IMR-90 (cell line): ENCODE data around the gene KCNH2. TPM values are rescaled to one million over a fixed set of nuclear protein-coding genes. Genes with fewer than 3 reads are reported as not detected.

Experiments used
- ATAC-seq: fragments of 200-7000 bp; cut with Tn5 transposase; 2 replicates; pipeline ENCODE4 v1.9.1; 2020; ENCODE audit warnings: low read depth, mild to moderate bottlenecking, moderate library complexity
- BruUV-seq: library from RNA; stranded (reverse); fragments of 400-500 nt; replicated peaks from 2 replicates; lab custom pipeline; 2021; lab: Mats Ljungman, UMichigan
- CTCF ChIA-PET: fragments of 300-600 bp; formaldehyde crosslinking; extraction: SDS; loops from one replicate; lab custom pipeline; 2021; ENCODE audit warnings: antibody characterized with exemption; lab: Yijun Ruan, JAX
- POLR2A ChIA-PET: fragments of 300-600 bp; sonication (Branson Sonifier 250); formaldehyde crosslinking; loops from one replicate; lab custom pipeline; 2022; ENCODE audit warnings: antibody characterized with exemption; ENCODE audit not compliant: unreplicated experiment; lab: Charles Lee
- DNase-seq: peaks from one replicate; pipeline ENCODE4 v3.0.0; 2013
- H2AFZ ChIP-seq: replicated peaks from 2 replicates; pipeline ENCODE3; 2013; ENCODE audit warnings: low read length, mild to moderate bottlenecking; ENCODE audit not compliant: poor library complexity
- H2AK5ac ChIP-seq: 2 replicates; pipeline ENCODE4 v1.6.1; 2013; ENCODE audit warnings: low read depth, low read length, inconsistent platforms
- H2AK9ac ChIP-seq: replicated peaks from 2 replicates; pipeline ENCODE3; 2013; ENCODE audit warnings: mild to moderate bottlenecking, low read depth, low read length, moderate library complexity; ENCODE audit not compliant: poor library complexity
- H2BK120ac ChIP-seq: 2 replicates; pipeline ENCODE4 v1.6.1; 2013; ENCODE audit warnings: low read depth, low read length, inconsistent platforms
- H2BK15ac ChIP-seq: 3 replicates; pipeline ENCODE4 v1.6.1; 2013; ENCODE audit warnings: low read depth, low read length, inconsistent platforms
- H2BK20ac ChIP-seq: 2 replicates; pipeline ENCODE4 v1.6.1; 2013; ENCODE audit warnings: low read depth, mild to moderate bottlenecking, inconsistent platforms, low read length, moderate library complexity
- H2BK5ac ChIP-seq: 2 replicates; pipeline ENCODE4 v1.6.1; 2013; ENCODE audit warnings: mild to moderate bottlenecking, low read depth, low read length, inconsistent platforms; ENCODE audit not compliant: poor library complexity, severe bottlenecking
- H3K14ac ChIP-seq: replicated peaks from 2 replicates; pipeline ENCODE4 v1.6.1; 2013; ENCODE audit warnings: low read depth, low read length, inconsistent platforms
- H3K18ac ChIP-seq: 2 replicates; pipeline ENCODE4 v1.6.1; 2013; ENCODE audit warnings: low read depth, low read length, control low read depth
- H3K23ac ChIP-seq: 2 replicates; pipeline ENCODE4 v1.6.1; 2013; ENCODE audit warnings: low read depth, low read length, inconsistent platforms
- H3K27ac ChIP-seq: 2 replicates; pipeline ENCODE4 v1.5.1; 2013; ENCODE audit warnings: mild to moderate bottlenecking, control low read depth, low read length; ENCODE audit not compliant: insufficient read depth
- H3K27me3 ChIP-seq: 2 replicates; pipeline ENCODE4 v1.6.1; 2013; ENCODE audit warnings: low read length; ENCODE audit not compliant: control insufficient read depth, insufficient read depth
- H3K36me3 ChIP-seq: 2 replicates; pipeline ENCODE4 v1.6.1; 2013; ENCODE audit warnings: low read length, mixed read lengths; ENCODE audit not compliant: control insufficient read depth, insufficient read depth
- H3K4ac ChIP-seq: 2 replicates; pipeline ENCODE4 v1.6.1; 2013; ENCODE audit warnings: low read depth, low read length, inconsistent platforms
- H3K4me1 ChIP-seq: 2 replicates; pipeline ENCODE4 v1.6.1; 2013; ENCODE audit warnings: low read length, mixed read lengths; ENCODE audit not compliant: control insufficient read depth, insufficient read depth
- H3K4me2 ChIP-seq: 2 replicates; pipeline ENCODE4 v1.6.1; 2013; ENCODE audit warnings: low read depth, mild to moderate bottlenecking, control low read depth, low read length, moderate library complexity
- H3K4me3 ChIP-seq: 2 replicates; pipeline ENCODE4 v1.5.1; 2013; ENCODE audit warnings: low read depth, mild to moderate bottlenecking, control low read depth, low read length, moderate library complexity; ENCODE audit not compliant: insufficient read depth
- H3K56ac ChIP-seq: 2 replicates; pipeline ENCODE4 v1.6.1; 2013; ENCODE audit warnings: low read length, inconsistent platforms; ENCODE audit not compliant: insufficient read depth; ENCODE audit errors: extremely low read depth
- H3K79me1 ChIP-seq, 2 experiments: 2 replicates each; pipeline ENCODE4 v1.6.1; 2013; ENCODE audit warnings: low read length in 2 of 2, inconsistent platforms in 1 of 2, low read depth in 1 of 2
- H3K9ac ChIP-seq: 2 replicates; pipeline ENCODE4 v1.6.1; 2013; ENCODE audit warnings: low read depth, low read length, control low read depth
- H3K9me1 ChIP-seq: 2 replicates; pipeline ENCODE4 v1.6.1; 2013; ENCODE audit warnings: low read length, inconsistent platforms; ENCODE audit not compliant: insufficient read depth
- H3K9me3 ChIP-seq: 2 replicates; pipeline ENCODE4 v1.6.1; 2013; ENCODE audit warnings: low read length; ENCODE audit not compliant: control insufficient read depth, insufficient read depth
- H4K20me1 ChIP-seq: 2 replicates; pipeline ENCODE4 v1.6.1; 2013; ENCODE audit warnings: low read length, inconsistent platforms; ENCODE audit not compliant: insufficient read depth
- H4K5ac ChIP-seq: 2 replicates; pipeline ENCODE4 v1.6.1; 2013; ENCODE audit warnings: mild to moderate bottlenecking, low read depth, low read length, control low read depth
- H4K8ac ChIP-seq, 2 experiments: 2 replicates each; pipeline ENCODE4 v1.6.1; 2013; ENCODE audit warnings: low read depth in 2 of 2, low read length in 2 of 2, control low read depth in 1 of 2, inconsistent platforms in 1 of 2
- H4K91ac ChIP-seq: 2 replicates; pipeline ENCODE4 v1.6.1; 2013; ENCODE audit warnings: low read depth, low read length, inconsistent platforms; ENCODE audit not compliant: insufficient read depth
- BHLHE40 ChIP-seq: fragments of 150-350 bp; IDR thresholded peaks from 2 replicates; pipeline ENCODE4 v1.6.1; 2016; ENCODE audit warnings: mild to moderate bottlenecking, low read depth, low read length
- CHD1 ChIP-seq: IDR thresholded peaks from 2 replicates; pipeline ENCODE4 v1.6.1; 2012; ENCODE audit warnings: low read depth, low read length, improper control_type of control experiment
- CTCF ChIP-seq: conservative IDR thresholded peaks from 2 replicates; pipeline ENCODE4 v1.5.1; 2012; ENCODE audit warnings: mild to moderate bottlenecking, low read depth, low read length, improper control_type of control experiment
- MAZ ChIP-seq: IDR thresholded peaks from 2 replicates; pipeline ENCODE4 v1.6.1; 2012; ENCODE audit warnings: low read depth, mild to moderate bottlenecking, low read length, improper control_type of control experiment, moderate library complexity, borderline replicate concordance
- MXI1 ChIP-seq: IDR thresholded peaks from 2 replicates; pipeline ENCODE4 v1.6.1; 2012; ENCODE audit warnings: low read depth, mild to moderate bottlenecking, low read length, moderate library complexity, borderline replicate concordance
- NFE2L2 ChIP-seq: fragments of 150-350 bp; IDR thresholded peaks from 2 replicates; pipeline ENCODE4 v1.6.1; 2016; ENCODE audit warnings: low read depth, mild to moderate bottlenecking, low read length
- POLR2A ChIP-seq: IDR thresholded peaks from 2 replicates; pipeline ENCODE4 v1.6.1; 2012; ENCODE audit warnings: mild to moderate bottlenecking, low read depth, low read length
- RAD21 ChIP-seq: IDR thresholded peaks from 2 replicates; pipeline ENCODE4 v1.6.1; 2012; ENCODE audit warnings: low read length, improper control_type of control experiment
- RCOR1 ChIP-seq: IDR thresholded peaks from 2 replicates; pipeline ENCODE4 v1.6.1; 2012; ENCODE audit warnings: mild to moderate bottlenecking, low read length, improper control_type of control experiment; ENCODE audit not compliant: insufficient replicate concordance
- RFX5 ChIP-seq: IDR thresholded peaks from 2 replicates; pipeline ENCODE4 v1.8.0; 2012; ENCODE audit warnings: low read depth, mild to moderate bottlenecking, low read length, moderate library complexity
- SMC3 ChIP-seq: fragments of 150-350 bp; IDR thresholded peaks from 2 replicates; pipeline ENCODE4 v1.6.1; 2016; ENCODE audit warnings: low read depth, mild to moderate bottlenecking, antibody characterized with exemption, low read length, moderate library complexity
- WGBS, 2 experiments: methylation state at CpG; one replicate each; pipeline versions ENCODE4 v1.1.5 to v1.1.7; 2013; ENCODE audit warnings: missing lambda C conversion rate in 2 of 2; ENCODE audit not compliant: insufficient read length in 1 of 2; ENCODE audit errors: extremely low coverage in 2 of 2; 5-methylcytosine and 5-hydroxymethylcytosine counted together
- dilution Hi-C: fragments of 300-500 bp; cut with HindIII; formaldehyde crosslinking; loops from one replicate; pipeline ENCODE4 v1.14.3; 2018; ENCODE audit warnings: low sequenced_read_pairs; ENCODE audit not compliant: unreplicated experiment
- in situ Hi-C: fragments of 300-500 bp; cut with MboI; formaldehyde crosslinking; loops from 3 replicates; pipeline ENCODE4 v1.14.3; 2019; ENCODE audit warnings: low sequenced_read_pairs, inconsistent platforms, mixed read lengths
- intact Hi-C: fragments of 100-400 bp; cut with micrococcal nuclease; formaldehyde crosslinking; loops from 2 replicates; pipeline ENCODE4 v1.10.0; 2022
- polyA plus RNA-seq, 3 experiments: library from polyadenylated mRNA; depleted of rRNA; stranded (reverse); fragments of >200 nt; gene quantifications; 2 replicates each; pipeline ENCODE4 v1.2.3, GENCODE V29; 2012; ENCODE audit warnings: low replicate concordance in 1 of 3
- total RNA-seq: library from RNA; depleted of rRNA; stranded (reverse); fragments of >200 nt; gene quantifications from 2 replicates; pipeline ENCODE4 v1.2.3, GENCODE V29; 2012

KCNH2 gene
- total and polyA plus RNA-seq, 2 of the 4 experiments (the other 2 are of a cell fraction), result 0.90 to 2.1 TPM

- Histone ChIP-seq H3K4me2 (no peak overlapping the region), H3K79me1 (no peaks in the 10 kb centered on the region), H4K20me1 (no peaks in the 10 kb centered on the region), H2BK15ac (no peak overlapping the region), H3K14ac (no peak overlapping the region), H2BK5ac (no peak overlapping the region), H2AFZ (no peak overlapping the region), H4K5ac (no peak overlapping the region), H3K36me3 (no peaks in the 10 kb centered on the region), H3K4me1 (peaks cover 9% of the 10 kb centered on the region; the same call in 1 of the 2 replicates), H2BK120ac (no peak overlapping the region), H3K18ac (no peak overlapping the region), H3K4ac (no peak overlapping the region), H3K56ac (no peak overlapping the region), H4K91ac (no peak overlapping the region), H2BK20ac (no peak overlapping the region), H2AK9ac (no peak overlapping the region), H3K9me1 (no peaks in the 10 kb centered on the region), H3K9ac (no peak overlapping the region), H3K4me3 (no peak overlapping the region), H3K23ac (no peak overlapping the region), H3K9me3 (no peaks in the 10 kb centered on the region), H3K27ac (no peak overlapping the region), H2AK5ac (no peak overlapping the region), H4K8ac (no peak overlapping the region), H3K27me3 (peaks cover 15% of the 10 kb centered on the region)
- TF ChIP-seq MAZ (no peak), RAD21 (no peak), RCOR1 (no peak), RFX5 (no peak), SMC3 (no peak), NFE2L2 (no peak), POLR2A (no peak), MXI1 (no peak), CHD1 (no peak), CTCF (no peak), BHLHE40 (no peak)
- intact Hi-C loops (no loop called here), in situ Hi-C loops (no loop called here), dilution Hi-C loops (no loop called here)
- no TSS peak for BruUV-seq
- CTCF ChIA-PET, result interaction anchor here (1.0 to 1.4 kb wide), 2 partner anchors 10 to 28 kb away, joined by 3 to 4 read pairs; no protein-coding TSS in a partner anchor
- ATAC-seq, result no peak
- POLR2A ChIA-PET, result no interaction called here
- 41% methylated on average over 2 of the region's 11 CpGs; no CpG with 5 or more reads in 1 of the 2 experiments for WGBS, 2 experiments
- DNase-seq, result no peak
Observed at GRCh38 chr7:151008143-151008510, 30.0 kb upstream of the KCNH2 start.
